Heart left ventricle (tissue), 16 donors: ENCODE results near the gene MFAP1. TPM values are rescaled to one million over a fixed set of nuclear protein-coding genes. Genes with fewer than 3 reads are reported as not detected.

Experiments used
- ATAC-seq, 4 donors: fragments of 200-7000 bp; cut with Tn5 transposase; one replicate each; pipeline ENCODE4 v1.9.1; 2020 to 2022; ENCODE audit warnings: moderate library complexity in 4 of 4, mild to moderate bottlenecking in 3 of 4, moderate number of reproducible peaks in 1 of 4
- DNase-seq, 5 donors: peaks; one replicate each; pipeline ENCODE4 v3.0.0-alpha.2; 2020
- H3K27ac ChIP-seq, 12 donors: fragments of 200-600 bp; sonication (generic) in 4 of 12; one replicate each; pipeline versions ENCODE4 v1.5.0 to v1.8.0; 2016 to 2022; ENCODE audit warnings: mild to moderate bottlenecking in 2 of 12
- H3K27me3 ChIP-seq, 9 donors: fragments of 200-600 bp; sonication (generic) in 2 of 9; one replicate each; pipeline versions ENCODE4 v1.5.1 to v1.8.0; 2016 to 2022; ENCODE audit warnings: mild to moderate bottlenecking in 3 of 9
- H3K36me3 ChIP-seq, 9 donors: fragments of 200-600 bp; sonication (generic) in 2 of 9; one replicate each; pipeline versions ENCODE4 v1.5.0 to v1.8.0; 2018 to 2022; ENCODE audit warnings: mild to moderate bottlenecking in 2 of 9
- H3K4me1 ChIP-seq, 12 donors: fragments of 200-600 bp; sonication (generic) in 4 of 12; one replicate each; pipeline versions ENCODE4 v1.5.0 to v1.8.0; 2016 to 2022; ENCODE audit warnings: mild to moderate bottlenecking in 3 of 12
- H3K4me3 ChIP-seq, 12 donors: fragments of 200-600 bp; sonication (generic) in 4 of 12; one replicate each; pipeline versions ENCODE4 v1.5.0 to v1.8.0; 2017 to 2022; ENCODE audit warnings: mild to moderate bottlenecking in 9 of 12, moderate library complexity in 4 of 12
- H3K9me3 ChIP-seq, 12 donors: fragments of 200-600 bp; sonication (generic) in 4 of 12; one replicate each; pipeline versions ENCODE4 v1.5.0 to v1.8.0; 2016 to 2022; ENCODE audit warnings: mild to moderate bottlenecking in 1 of 12
- CTCF ChIP-seq, 12 donors: fragments of 200-600 bp; sonication (generic) in 4 of 12; IDR thresholded peaks; one replicate each; pipeline versions ENCODE4 v1.5.0 to v1.8.0; 2018 to 2022; ENCODE audit warnings: antibody characterized with exemption in 12 of 12, mild to moderate bottlenecking in 5 of 12
- POLR2A ChIP-seq, 2 donors: fragments of 450-650 bp; IDR thresholded peaks; one replicate each; pipeline ENCODE4 v1.6.1; 2017; ENCODE audit warnings: antibody characterized with exemption in 2 of 2, mild to moderate bottlenecking in 2 of 2, moderate library complexity in 2 of 2
- WGBS, 4 donors: extraction: QIAGEN DNeasy Blood & Tissue Kit in 2 of 4; methylation state at CpG; one replicate each; pipeline versions ENCODE4 v1.1.5 to v1.1.7; 2013 to 2018; 5-methylcytosine and 5-hydroxymethylcytosine counted together
- intact Hi-C, 10 donors: fragments of 100-400 bp; cut with DNase I; formaldehyde crosslinking; loops; one replicate each; pipeline versions ENCODE4 v1.11.1 to v1.14.2; 2022
- polyA plus RNA-seq, 2 donors: library from polyadenylated mRNA; stranded (reverse); fragments of 200-250 nt; gene quantifications; one replicate each; pipeline ENCODE4 v1.2.3, GENCODE V29; 2013
- total RNA-seq, 9 donors: library from RNA; depleted of rRNA in 2 of 9; stranded (reverse); fragments of >200 nt in 2 of 9; fragmentation: NEBNext Ultra II Directional in 3 of 9; extraction: Animal tissue kit (Norgen Biotek cat#: 25700) in 3 of 9; gene quantifications; one replicate each; pipeline versions ENCODE4 v1.1.0 to v1.2.4, GENCODE V29; 2016 to 2023
- donor health status: ischemic (EF 13 %, LVEDD 7.1; RV severe dilation, severe dysfunction).
- donor health status: healthy with polysubstance abuse.
- donor health status: DM: no; HTN: yes; CAD: no.
- donor health status: DM: no; HTN: no; CAD: no.
- donor health status: ischemic (EF 25% LVEDD 6.9; RV normal size, moderate dysfunction).
- donor health status: ischemic (EF 25% LVEDD 5.7; RV mildly dilated, moderate dysfunction).
- donor health status: healthy.
- donor health status: DM: yes; HTN: yes; CAD: no.
- donor health status: ischemic (EF 35%, LVEDD 5.7; RV mildly dilated, moderate dysfunction).
- donor health status: nonischemic (EF 11% LVEDD 7.7; RV severe dilation, severe dysfunction).
- donor health status: DM: yes; HTN: yes; CAD: no.
- donor health status: PGD.
- donor health status: ischemic (EF 29% LVEDD 5.4; RV normal size, mild dysfunction).
- donor health status: nonischemic (EF 23%, LVEDD 6.1; RV moderate dilation, normal function).

The MFAP1 gene
- total and polyA plus RNA-seq, 11 donors: 13.2 to 35.5 (median 20.2) TPM

GRCh38 chr15:43789409-43789808 lies 35.1 kb downstream of the MFAP1 start:
- no peak for ATAC-seq
- intact Hi-C loops: no loop called here
- Histone ChIP-seq H3K27ac (no peak overlapping the region), H3K4me1 (peaks cover 0 to 22% (median 16%) of the 10 kb centered on the region in 12 donors), H3K36me3 (peaks cover 0 to 14% (median 11%) of the 10 kb centered on the region in 9 donors), H3K9me3 (no peaks in the 10 kb centered on the region), H3K27me3 (no peaks in the 10 kb centered on the region), H3K4me3 (no peak overlapping the region)
- no peak for DNase-seq
- WGBS, 4 donors: 96 to 99% (median 98%) methylated on average over 3 of the region's 3 CpGs
- no peak for TF ChIP-seq POLR2A (IDR thresholded peaks at IDR 0.05)
- TF ChIP-seq CTCF (IDR thresholded peaks at IDR 0.05): no peak

GRCh38 chr15:43779016-43779415 lies 45.5 kb downstream of the MFAP1 start:
- no peak for DNase-seq
- Histone ChIP-seq H3K27ac (no peak overlapping the region), H3K27me3 (no peaks in the 10 kb centered on the region), H3K4me3 (no peak overlapping the region), H3K36me3 (peaks cover 0 to 9% (median 0%) of the 10 kb centered on the region in 9 donors), H3K4me1 (peaks cover 0 to 22% (median 13%) of the 10 kb centered on the region in 12 donors), H3K9me3 (no peaks in the 10 kb centered on the region)
- TF ChIP-seq CTCF (IDR thresholded peaks at IDR 0.05) (no peak), POLR2A (IDR thresholded peaks at IDR 0.05) (no peak)
- ATAC-seq: no peak
- 87 to 94% (median 90%) methylated on average over 1 of the region's 1 CpG for WGBS, 4 donors
- intact Hi-C loops: no loop called here

GRCh38 chr15:43777267-43777914 lies 47.1 kb downstream of the MFAP1 start:
- DNase-seq (peak; percentile 71 to 88 (median 80)), ATAC-seq (peak; percentile 63 to 80 (median 79))
- Histone ChIP-seq H3K27me3 (no peaks in the 10 kb centered on the region), H3K27ac (peak overlapping the region; percentile 30 to 91 (median 81)), H3K4me3 (peak overlapping the region; percentile 43 to 83 (median 69)), H3K9me3 (no peaks in the 10 kb centered on the region), H3K36me3 (peaks cover 0 to 24% (median 15%) of the 10 kb centered on the region in 9 donors), H3K4me1 (peaks cover 0 to 22% (median 13%) of the 10 kb centered on the region in 12 donors)
- TF ChIP-seq POLR2A (IDR thresholded peaks at IDR 0.05) (peak in 1 of 2 donors; percentile 35), CTCF (IDR thresholded peaks at IDR 0.05) (peak; percentile 42 to 86 (median 70))
- WGBS, 4 donors: 2 to 5% (median 3%) methylated on average over 13 to 31 of the region's 31 CpGs
- intact Hi-C loops: no loop called here

- DNase-seq (peak; percentile 78 to 89 (median 81)), ATAC-seq (peak; percentile 68 to 90 (median 86))
- H3K36me3 ChIP-seq: peaks cover 0 to 30% (median 21%) of the 10 kb centered on the region in 9 donors
- H3K9me3 ChIP-seq: no peaks in the 10 kb centered on the region
- WGBS, 4 donors: 2 to 5% (median 2%) methylated on average over 14 to 41 of the region's 41 CpGs
- peak within 1 kb of the TSS; percentile 30 to 91 (median 81) for H3K27ac ChIP-seq
- H3K4me1 ChIP-seq: peaks cover 0 to 26% (median 13%) of the 10 kb centered on the region in 12 donors
- TF ChIP-seq CTCF (IDR thresholded peaks at IDR 0.05) (no peak), POLR2A (IDR thresholded peaks at IDR 0.05) (peak in 1 of 2 donors; percentile 18)
- no peaks in the 10 kb centered on the region for H3K27me3 ChIP-seq
- intact Hi-C loops: no loop called here
- peak within 1 kb of the TSS; percentile 43 to 83 (median 69) for H3K4me3 ChIP-seq
Observed at GRCh38 chr15:43776718-43777266, 47.7 kb downstream of the MFAP1 start, which contains the start of gene ELL3. ELL3 (minus strand) TSS chr15:43776966; CDS start chr15:43776901, 65 bp downstream.
